HUES6 (cell line): ENCODE results near the gene PMS1.
"Not testable (repeated sequence)": the region's sequence is repeated elsewhere in the genome, so short reads cannot be mapped to it uniquely, and the experiment has no call there.

Experiments
- H3K27ac ChIP-seq: 2 replicates; pipeline ENCODE4 v1.7.0; 2013; ENCODE audit warnings: low read depth, mild to moderate bottlenecking, low read length, inconsistent platforms
- H3K27me3 ChIP-seq: 2 replicates; pipeline ENCODE4 v1.6.1; 2013; ENCODE audit warnings: low read length; ENCODE audit not compliant: control insufficient read depth, insufficient read depth
- H3K36me3 ChIP-seq: 2 replicates; pipeline ENCODE4 v1.6.1; 2013; ENCODE audit warnings: low read length; ENCODE audit not compliant: control insufficient read depth, insufficient read depth
- H3K4me1 ChIP-seq: 2 replicates; pipeline ENCODE4 v1.6.1; 2013; ENCODE audit warnings: low read length; ENCODE audit not compliant: control insufficient read depth, insufficient read depth
- H3K4me3 ChIP-seq: 2 replicates; pipeline ENCODE4 v1.5.1; 2013; ENCODE audit warnings: low read depth, low read length
- H3K9ac ChIP-seq: one replicate; pipeline ENCODE4 v1.6.1; 2013; ENCODE audit warnings: mild to moderate bottlenecking, low read length
- H3K9me3 ChIP-seq: 2 replicates; pipeline ENCODE4 v1.6.1; 2013; ENCODE audit warnings: low read depth, low read length; ENCODE audit not compliant: control insufficient read depth, insufficient read depth

The PMS1 gene

GRCh38 chr2:189892546-189893294 lies 108.5 kb downstream of the PMS1 start:
- not testable (repeated sequence) for H3K9ac ChIP-seq, H3K4me3 ChIP-seq, H3K27me3 ChIP-seq, H3K4me1 ChIP-seq, H3K9me3 ChIP-seq, H3K27ac ChIP-seq, H3K36me3 ChIP-seq

GRCh38 chr2:189896809-189897208 lies 112.6 kb downstream of the PMS1 start:
- Histone ChIP-seq H3K4me1 (peaks cover 3% of the 10 kb centered on the region; the same call in 1 of the 2 replicates), H3K9ac (no peak overlapping the region), H3K36me3 (no peaks in the 10 kb centered on the region), H3K27me3 (no peaks in the 10 kb centered on the region), H3K9me3 (no peaks in the 10 kb centered on the region), H3K4me3 (no peak overlapping the region), H3K27ac (no peak overlapping the region)

GRCh38 chr2:189899101-189899500 lies 114.9 kb downstream of the PMS1 start:
- Histone ChIP-seq H3K4me1 (no peaks in the 10 kb centered on the region), H3K27ac (no peak overlapping the region), H3K36me3 (no peaks in the 10 kb centered on the region), H3K9me3 (no peaks in the 10 kb centered on the region), H3K27me3 (no peaks in the 10 kb centered on the region), H3K9ac (no peak overlapping the region), H3K4me3 (no peak overlapping the region)

- Histone ChIP-seq H3K36me3 (no peaks in the 10 kb centered on the region), H3K27me3 (no peaks in the 10 kb centered on the region), H3K4me1 (no peaks in the 10 kb centered on the region), H3K27ac (no peak overlapping the region), H3K9ac (no peak overlapping the region), H3K9me3 (no peaks in the 10 kb centered on the region), H3K4me3 (no peak overlapping the region)
These were observed 116.5 kb downstream of the PMS1 start for GRCh38 chr2:189900726-189901125.

GRCh38 chr2:189901664-189902063 lies 117.4 kb downstream of the PMS1 start:
- H3K4me1 ChIP-seq = no peaks in the 10 kb centered on the region
- no peak overlapping the region for H3K27ac ChIP-seq
- no peaks in the 10 kb centered on the region for H3K36me3 ChIP-seq
- no peaks in the 10 kb centered on the region for H3K27me3 ChIP-seq
- no peak overlapping the region for H3K4me3 ChIP-seq
- no peaks in the 10 kb centered on the region for H3K9me3 ChIP-seq
- no peak overlapping the region for H3K9ac ChIP-seq

- no peaks in the 10 kb centered on the region for H3K4me1 ChIP-seq
- H3K9ac ChIP-seq = no peak overlapping the region
These were observed 129.6 kb downstream of the PMS1 start for GRCh38 chr2:189913821-189914220.

GRCh38 chr2:189916651-189917050 lies 132.4 kb downstream of the PMS1 start:
- no peaks in the 10 kb centered on the region for H3K4me1 ChIP-seq
- no peaks in the 10 kb centered on the region for H3K27me3 ChIP-seq
- H3K36me3 ChIP-seq = no peaks in the 10 kb centered on the region
- no peak overlapping the region for H3K9ac ChIP-seq
- no peaks in the 10 kb centered on the region for H3K9me3 ChIP-seq
- no peak overlapping the region for H3K27ac ChIP-seq
- no peak overlapping the region for H3K4me3 ChIP-seq

More at GRCh38 chr2:189913821-189914220, 129.6 kb downstream of the PMS1 start:
- Histone ChIP-seq H3K36me3 (no peaks in the 10 kb centered on the region), H3K9me3 (no peaks in the 10 kb centered on the region), H3K4me3 (no peak overlapping the region), H3K27me3 (no peaks in the 10 kb centered on the region), H3K27ac (no peak overlapping the region)
